Astrocyte (in vitro differentiated cells and primary cell): ENCODE results near the gene CYP2C19. TPM values are rescaled to one million over a fixed set of nuclear protein-coding genes. Genes with fewer than 3 reads are reported as not detected.

Source experiments
- DNase-seq: peaks from one replicate; pipeline ENCODE4 v3.0.0-alpha.2; 2010; ENCODE audit warnings: low read depth
- FAIRE-seq: peaks from 2 replicates; lab custom pipeline; 2011; peaks lifted over from hg19 to GRCh38; lab: Jason Lieb, UNC
- H2AFZ ChIP-seq: 2 replicates; pipeline ENCODE4 v1.6.0; 2012; ENCODE audit warnings: low read depth, low read length, inconsistent platforms
- H3K27ac ChIP-seq: 2 replicates; pipeline ENCODE4 v1.5.1; 2011; ENCODE audit warnings: low read depth, low read length, inconsistent platforms
- H3K27me3 ChIP-seq: 2 replicates; pipeline ENCODE4 v1.6.0; 2011; ENCODE audit warnings: low read length, inconsistent platforms; ENCODE audit not compliant: insufficient read depth
- H3K36me3 ChIP-seq: 2 replicates; pipeline ENCODE4 v1.5.1; 2011; ENCODE audit warnings: low read length, inconsistent platforms; ENCODE audit not compliant: insufficient read depth
- H3K4me1 ChIP-seq: 2 replicates; pipeline ENCODE4 v1.5.1; 2011; ENCODE audit warnings: low read length, inconsistent platforms; ENCODE audit not compliant: insufficient read depth
- H3K4me2 ChIP-seq: 2 replicates; pipeline ENCODE4 v1.6.0; 2012; ENCODE audit warnings: low read length, inconsistent platforms
- H3K4me3 ChIP-seq: 2 replicates; pipeline ENCODE4 v1.5.1; 2011; ENCODE audit warnings: low read depth, mild to moderate bottlenecking, low read length, inconsistent platforms; ENCODE audit not compliant: insufficient read depth
- H3K79me2 ChIP-seq: 2 replicates; pipeline ENCODE4 v1.6.0; 2012; ENCODE audit warnings: mild to moderate bottlenecking, low read length, inconsistent platforms; ENCODE audit not compliant: insufficient read depth
- H3K9ac ChIP-seq: 2 replicates; pipeline ENCODE4 v1.6.0; 2012; ENCODE audit warnings: mild to moderate bottlenecking, low read length, inconsistent platforms
- H3K9me3 ChIP-seq: 2 replicates; pipeline ENCODE4 v1.5.1; 2012; ENCODE audit warnings: low read depth, mild to moderate bottlenecking, low read length, inconsistent platforms; ENCODE audit not compliant: insufficient read depth
- H4K20me1 ChIP-seq: 2 replicates; pipeline ENCODE4 v1.6.0; 2012; ENCODE audit warnings: low read length, inconsistent platforms; ENCODE audit not compliant: insufficient read depth
- H3K27ac Mint-ChIP-seq: one replicate; pipeline ENCODE4 v1.8.0; 2021; ENCODE audit warnings: mild to moderate bottlenecking, mixed read lengths; ENCODE audit not compliant: unreplicated experiment
- H3K27me3 Mint-ChIP-seq: one replicate; pipeline ENCODE4 v1.8.0; 2021; ENCODE audit warnings: low read depth, mixed read lengths; ENCODE audit not compliant: unreplicated experiment
- H3K36me3 Mint-ChIP-seq: one replicate; pipeline ENCODE4 v1.8.0; 2021; ENCODE audit warnings: low read depth, mixed read lengths; ENCODE audit not compliant: unreplicated experiment
- H3K4me1 Mint-ChIP-seq: one replicate; pipeline ENCODE4 v1.8.0; 2021; ENCODE audit warnings: low read depth, mixed read lengths; ENCODE audit not compliant: unreplicated experiment
- H3K4me3 Mint-ChIP-seq: one replicate; pipeline ENCODE4 v1.8.0; 2021; ENCODE audit warnings: mild to moderate bottlenecking, moderate library complexity, mixed read lengths; ENCODE audit not compliant: unreplicated experiment
- H3K9me3 Mint-ChIP-seq: one replicate; pipeline ENCODE4 v1.8.0; 2021; ENCODE audit warnings: mild to moderate bottlenecking, mixed read lengths; ENCODE audit not compliant: unreplicated experiment
- CTCF ChIP-seq: IDR thresholded peaks from 2 replicates; pipeline ENCODE4 v1.5.1; 2011; ENCODE audit warnings: low read depth, mild to moderate bottlenecking, inconsistent platforms, low read length, moderate library complexity; ENCODE audit not compliant: insufficient read depth
- EZH2 ChIP-seq: IDR thresholded peaks from 2 replicates; pipeline ENCODE4 v1.6.1; 2012; ENCODE audit warnings: mild to moderate bottlenecking, low read length, inconsistent platforms; ENCODE audit not compliant: insufficient read depth
- total RNA-seq: library from RNA; stranded (reverse); gene quantifications from 2 replicates; pipeline ENCODE4 v1.2.1, GENCODE V29; 2021

Gene CYP2C19
- total RNA-seq, 1 donor from 2014 or later: not detected

- no peaks in the 10 kb centered on the region for H3K79me2 ChIP-seq
- no peaks in the 10 kb centered on the region for H3K36me3 Mint-ChIP-seq
- no peak overlapping the region for H3K4me3 Mint-ChIP-seq
- no peak for TF ChIP-seq CTCF
- no peaks in the 10 kb centered on the region for H3K9me3 ChIP-seq
- H3K27ac Mint-ChIP-seq: no peak overlapping the region
- H3K27me3 Mint-ChIP-seq: no peaks in the 10 kb centered on the region
- H3K27me3 ChIP-seq: no peaks in the 10 kb centered on the region
- H3K27ac ChIP-seq: no peak overlapping the region
- H3K4me3 ChIP-seq: no peak overlapping the region
- H3K36me3 ChIP-seq: no peaks in the 10 kb centered on the region
- peaks cover 2% of the 10 kb centered on the region for H3K9me3 Mint-ChIP-seq
- H4K20me1 ChIP-seq: no peaks in the 10 kb centered on the region
- H2AFZ ChIP-seq: no peak overlapping the region
- no peak for FAIRE-seq
- H3K4me2 ChIP-seq: no peak overlapping the region
- no peaks in the 10 kb centered on the region for H3K4me1 ChIP-seq
- no peak for DNase-seq
- no peak overlapping the region for H3K9ac ChIP-seq
- H3K4me1 Mint-ChIP-seq: no peaks in the 10 kb centered on the region
These were observed 15.5 kb downstream of the CYP2C19 start for GRCh38 chr10:94777886-94778458.

GRCh38 chr10:94780844-94781243 lies 18.4 kb downstream of the CYP2C19 start:
- no peak overlapping the region for H3K27ac Mint-ChIP-seq
- H3K9me3 ChIP-seq: no peaks in the 10 kb centered on the region
- no peaks in the 10 kb centered on the region for H4K20me1 ChIP-seq
- H3K79me2 ChIP-seq: no peaks in the 10 kb centered on the region
- H3K36me3 ChIP-seq: no peaks in the 10 kb centered on the region
- H3K9ac ChIP-seq: no peak overlapping the region
- H3K36me3 Mint-ChIP-seq: no peaks in the 10 kb centered on the region
- no peaks in the 10 kb centered on the region for H3K4me1 ChIP-seq
- H3K27ac ChIP-seq: no peak overlapping the region
- H3K27me3 ChIP-seq: no peaks in the 10 kb centered on the region
- no peak overlapping the region for H3K4me3 Mint-ChIP-seq
- no peak overlapping the region for H2AFZ ChIP-seq
- peaks cover 2% of the 10 kb centered on the region for H3K9me3 Mint-ChIP-seq
- H3K4me1 Mint-ChIP-seq: peaks cover 5% of the 10 kb centered on the region
- TF ChIP-seq CTCF (no peak), EZH2 (no peak)
- no peak for FAIRE-seq
- H3K27me3 Mint-ChIP-seq: no peaks in the 10 kb centered on the region
- H3K4me3 ChIP-seq: no peak overlapping the region
- H3K4me2 ChIP-seq: no peak overlapping the region
- DNase-seq: no peak

GRCh38 chr10:94784256-94784655 lies 21.8 kb downstream of the CYP2C19 start:
- Histone ChIP-seq H3K4me3 (no peak overlapping the region), H3K27me3 (no peaks in the 10 kb centered on the region), H3K79me2 (no peaks in the 10 kb centered on the region), H3K4me2 (no peak overlapping the region), H3K9ac (no peak overlapping the region), H3K36me3 (no peaks in the 10 kb centered on the region), H3K4me1 (no peaks in the 10 kb centered on the region), H3K9me3 (no peaks in the 10 kb centered on the region), H3K27ac (no peak overlapping the region), H4K20me1 (no peaks in the 10 kb centered on the region), H2AFZ (no peak overlapping the region)
- H3K27ac Mint-ChIP-seq: no peak overlapping the region
- H3K4me3 Mint-ChIP-seq: no peak overlapping the region
- no peaks in the 10 kb centered on the region for H3K27me3 Mint-ChIP-seq
- FAIRE-seq: no peak
- peaks cover 2% of the 10 kb centered on the region for H3K9me3 Mint-ChIP-seq
- no peak for DNase-seq
- no peaks in the 10 kb centered on the region for H3K36me3 Mint-ChIP-seq
- peaks cover 5% of the 10 kb centered on the region for H3K4me1 Mint-ChIP-seq
- TF ChIP-seq CTCF (no peak), EZH2 (no peak)
